ENCODE data around the gene TDRD12.

GRCh38 chr19:32822916-32823746 lies 103.6 kb downstream of the TDRD12 start:
- TF ChIP-seq CTCF (conservative IDR thresholded peaks at IDR 0.05) = no peak
- no peak for TF ChIP-seq ZFX (IDR thresholded peaks at IDR 0.05)
